Stomach (tissue), 4 donors: ENCODE measurements around the gene TTC3.

Source experiments
- POLR2A ChIP-seq, 4 donors: fragments of 450-650 bp; IDR thresholded peaks; one replicate each; pipeline ENCODE4 v1.6.1; 2016; ENCODE audit warnings: antibody characterized with exemption in 4 of 4, control low read depth in 2 of 4, mild to moderate bottlenecking in 1 of 4, moderate library complexity in 1 of 4
- POLR2AphosphoS5 ChIP-seq, 3 donors: sonication (generic); formaldehyde crosslinking; IDR thresholded peaks; one replicate each; pipeline ENCODE4 v1.6.1; 2016; ENCODE audit warnings: antibody characterized with exemption in 3 of 3

- TF ChIP-seq POLR2A (IDR thresholded peaks at IDR 0.05) (no peak), POLR2AphosphoS5 (IDR thresholded peaks at IDR 0.05) (no peak)
Observed at GRCh38 chr21:37139902-37140301, 66.8 kb downstream of the TTC3 start.
